GM12878 (cell line): ENCODE measurements around the gene PIGX.

Experiments used
- ATF7 ChIP-seq: fragments of 450-650 bp; IDR thresholded peaks from 2 replicates; pipeline ENCODE4 v1.6.1; 2016; ENCODE audit warnings: low read depth, mild to moderate bottlenecking
- CBX3 ChIP-seq: fragments of 200-600 bp; sonication (generic); IDR thresholded peaks from 2 replicates; pipeline ENCODE4 v1.6.1; 2016; ENCODE audit warnings: low read depth, borderline replicate concordance
- CEBPZ ChIP-seq: fragments of 150-350 bp; IDR thresholded peaks from 2 replicates; pipeline ENCODE4 v1.6.1; 2016; ENCODE audit warnings: low read depth, low read length
- CTCF ChIP-seq, 3 experiments: IDR thresholded peaks in 2 of 3; conservative IDR thresholded peaks in 1 of 3; 2 replicates each; pipeline ENCODE4 v1.5.1; 2011; ENCODE audit warnings: low read depth in 3 of 3, low read length in 3 of 3, mild to moderate bottlenecking in 3 of 3, control low read depth in 2 of 3, moderate library complexity in 2 of 3, inconsistent platforms in 1 of 3, mixed read lengths in 1 of 3; ENCODE audit not compliant: control insufficient read depth in 2 of 3, insufficient read depth in 1 of 3; ENCODE audit errors: extremely low read depth in 1 of 3
- MXI1 ChIP-seq: fragments of 150-350 bp; IDR thresholded peaks from 2 replicates; pipeline ENCODE4 v1.6.1; 2011; ENCODE audit warnings: low read depth, mild to moderate bottlenecking, inconsistent platforms, low read length, improper control_type of control experiment
- RCOR1 ChIP-seq: conservative IDR thresholded peaks from 2 replicates; pipeline ENCODE4 v1.6.1; 2012; ENCODE audit warnings: low read depth, low read length, improper control_type of control experiment
- SIN3A ChIP-seq: IDR thresholded peaks from 2 replicates; pipeline ENCODE4 v1.6.1; 2012; ENCODE audit warnings: low read depth, low read length, improper control_type of control experiment
- SREBF2 ChIP-seq: IDR thresholded peaks from 2 replicates; pipeline ENCODE4 v1.6.1; 2012; ENCODE audit warnings: mild to moderate bottlenecking, low read length
- SRF ChIP-seq, 2 experiments: IDR thresholded peaks; 2 replicates each; pipeline ENCODE4 v1.6.1; 2011; ENCODE audit warnings: low read depth in 2 of 2, low read length in 2 of 2, mild to moderate bottlenecking in 1 of 2, moderate library complexity in 1 of 2
- SUZ12 ChIP-seq: fragments of 200-600 bp; sonication (generic); IDR thresholded peaks from one replicate; pipeline ENCODE4 v1.6.1; 2018; ENCODE audit warnings: antibody characterized with exemption, mild to moderate bottlenecking; ENCODE audit not compliant: unreplicated experiment
- TF ChIP-seq, protein P1 (sequence below): fragments of 450-650 bp; IDR thresholded peaks from 2 replicates; pipeline ENCODE4 v1.6.1; 2014; ENCODE audit warnings: mild to moderate bottlenecking
- TF ChIP-seq, protein P2 (sequence below): IDR thresholded peaks from 2 replicates; pipeline ENCODE4 v1.6.1; 2012; ENCODE audit warnings: mild to moderate bottlenecking, low read depth, low read length

DNA sequence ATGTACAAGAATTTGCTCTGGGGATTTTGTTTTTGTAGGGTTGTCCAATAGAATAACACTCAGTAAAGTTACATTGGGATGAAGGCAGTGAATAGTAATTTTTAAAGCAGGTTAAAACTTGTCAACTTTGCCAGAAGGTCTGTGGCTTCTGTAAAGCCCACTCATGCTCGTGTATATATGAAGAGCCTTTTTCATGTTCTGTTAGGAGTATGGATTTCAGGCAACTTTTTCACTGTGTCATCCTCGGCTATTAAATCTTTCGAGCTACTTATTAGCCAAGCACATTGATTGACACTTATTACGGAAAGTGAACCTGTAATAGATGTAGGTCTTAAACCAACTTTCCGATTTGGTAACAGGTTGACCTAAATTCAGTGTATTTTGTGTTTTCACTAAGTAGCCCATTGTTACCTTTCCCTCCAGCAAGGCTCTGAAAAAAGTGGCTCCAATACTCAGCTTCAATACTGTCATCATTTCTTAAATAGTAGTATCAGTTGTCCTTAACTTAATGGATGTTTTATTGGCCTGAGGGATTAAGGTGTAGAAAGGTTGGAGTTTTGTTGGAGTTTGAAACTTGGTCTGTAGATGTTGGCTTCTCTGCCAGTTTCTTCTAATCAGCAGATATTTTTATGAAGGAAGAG, 29.2 kb downstream of the PIGX start:
- TF ChIP-seq CBX3 (no peak), RCOR1 (no peak), SIN3A (no peak), SUZ12 (no peak), CTCF (IDR thresholded peaks at IDR 0.05 in 2 of 3, conservative IDR thresholded peaks at IDR 0.05 in 1 of 3; ENCODE audit: control insufficient read depth in 2 of 3, extremely low read depth in 1 of 3, insufficient read depth in 1 of 3, low read depth in 3 of 3, low read length in 3 of 3) (no peak), SREBF2 (no peak), MXI1 (no peak), ATF7 (no peak), CEBPZ (no peak), SRF (IDR thresholded peaks at IDR 0.05; ENCODE audit: low read depth in 2 of 2, low read length in 2 of 2) (no peak)
- TF ChIP-seq, protein P1, sequence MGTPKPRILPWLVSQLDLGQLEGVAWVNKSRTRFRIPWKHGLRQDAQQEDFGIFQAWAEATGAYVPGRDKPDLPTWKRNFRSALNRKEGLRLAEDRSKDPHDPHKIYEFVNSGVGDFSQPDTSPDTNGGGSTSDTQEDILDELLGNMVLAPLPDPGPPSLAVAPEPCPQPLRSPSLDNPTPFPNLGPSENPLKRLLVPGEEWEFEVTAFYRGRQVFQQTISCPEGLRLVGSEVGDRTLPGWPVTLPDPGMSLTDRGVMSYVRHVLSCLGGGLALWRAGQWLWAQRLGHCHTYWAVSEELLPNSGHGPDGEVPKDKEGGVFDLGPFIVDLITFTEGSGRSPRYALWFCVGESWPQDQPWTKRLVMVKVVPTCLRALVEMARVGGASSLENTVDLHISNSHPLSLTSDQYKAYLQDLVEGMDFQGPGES: no peak
- TF ChIP-seq, protein P2, sequence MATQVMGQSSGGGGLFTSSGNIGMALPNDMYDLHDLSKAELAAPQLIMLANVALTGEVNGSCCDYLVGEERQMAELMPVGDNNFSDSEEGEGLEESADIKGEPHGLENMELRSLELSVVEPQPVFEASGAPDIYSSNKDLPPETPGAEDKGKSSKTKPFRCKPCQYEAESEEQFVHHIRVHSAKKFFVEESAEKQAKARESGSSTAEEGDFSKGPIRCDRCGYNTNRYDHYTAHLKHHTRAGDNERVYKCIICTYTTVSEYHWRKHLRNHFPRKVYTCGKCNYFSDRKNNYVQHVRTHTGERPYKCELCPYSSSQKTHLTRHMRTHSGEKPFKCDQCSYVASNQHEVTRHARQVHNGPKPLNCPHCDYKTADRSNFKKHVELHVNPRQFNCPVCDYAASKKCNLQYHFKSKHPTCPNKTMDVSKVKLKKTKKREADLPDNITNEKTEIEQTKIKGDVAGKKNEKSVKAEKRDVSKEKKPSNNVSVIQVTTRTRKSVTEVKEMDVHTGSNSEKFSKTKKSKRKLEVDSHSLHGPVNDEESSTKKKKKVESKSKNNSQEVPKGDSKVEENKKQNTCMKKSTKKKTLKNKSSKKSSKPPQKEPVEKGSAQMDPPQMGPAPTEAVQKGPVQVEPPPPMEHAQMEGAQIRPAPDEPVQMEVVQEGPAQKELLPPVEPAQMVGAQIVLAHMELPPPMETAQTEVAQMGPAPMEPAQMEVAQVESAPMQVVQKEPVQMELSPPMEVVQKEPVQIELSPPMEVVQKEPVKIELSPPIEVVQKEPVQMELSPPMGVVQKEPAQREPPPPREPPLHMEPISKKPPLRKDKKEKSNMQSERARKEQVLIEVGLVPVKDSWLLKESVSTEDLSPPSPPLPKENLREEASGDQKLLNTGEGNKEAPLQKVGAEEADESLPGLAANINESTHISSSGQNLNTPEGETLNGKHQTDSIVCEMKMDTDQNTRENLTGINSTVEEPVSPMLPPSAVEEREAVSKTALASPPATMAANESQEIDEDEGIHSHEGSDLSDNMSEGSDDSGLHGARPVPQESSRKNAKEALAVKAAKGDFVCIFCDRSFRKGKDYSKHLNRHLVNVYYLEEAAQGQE: no peak
